ENCODE data around the gene JAKMIP1. TPM values are rescaled to one million over a fixed set of nuclear protein-coding genes. Genes with fewer than 3 reads are reported as not detected.

JAKMIP1 gene
- total RNA-seq, 1 experiment from 2014 or later: not detected

DNA sequence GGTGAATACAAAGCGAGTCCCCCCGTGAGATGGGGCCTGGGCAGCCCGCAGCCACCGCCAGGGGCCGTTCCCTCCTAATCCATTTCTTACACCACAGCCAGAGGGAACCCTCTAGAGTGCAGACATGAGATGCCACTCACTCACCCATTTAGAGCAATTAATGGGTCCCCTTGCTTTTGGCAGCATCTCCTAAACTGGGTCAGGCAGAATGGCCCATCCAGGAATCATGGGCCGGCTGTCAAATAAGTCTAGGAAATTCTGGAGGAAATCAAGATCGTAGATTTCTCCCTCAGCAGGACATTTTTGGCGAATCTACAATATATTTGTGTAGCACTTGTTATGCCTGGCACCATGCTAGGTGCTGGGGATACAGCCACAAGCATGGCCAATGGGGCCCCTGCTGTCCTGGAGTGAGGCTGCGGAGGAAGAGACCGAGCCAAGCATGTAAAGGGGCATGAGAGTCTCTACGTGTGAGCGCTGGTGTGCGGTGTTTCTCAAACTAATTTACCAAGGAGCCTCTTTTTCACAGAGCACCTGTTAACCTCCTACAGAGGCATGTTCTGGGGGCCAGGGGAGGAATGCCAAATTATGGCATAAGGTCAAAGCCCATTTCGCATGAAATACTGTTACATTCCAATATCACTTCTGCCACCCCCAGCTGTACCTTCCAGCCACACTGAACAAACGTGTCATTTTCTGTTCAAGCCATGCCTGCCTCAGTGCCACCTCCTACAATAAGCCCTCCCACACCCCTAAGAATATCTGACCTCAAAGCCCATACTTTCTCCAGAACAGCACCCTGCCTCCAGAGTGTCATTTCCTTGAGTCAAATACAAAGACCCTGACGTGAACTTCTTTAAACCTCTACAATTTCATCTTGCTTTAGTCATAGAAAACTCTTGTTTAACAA lies 28.1 kb upstream of the JAKMIP1 start:
- BruUV-seq (replicated peaks): no TSS peak
- no peak for DNase-seq (ENCODE audit: unreplicated experiment)
- Mint-ChIP-seq H3K27ac (ENCODE audit: low read depth, unreplicated experiment) (no peak overlapping the region), H3K36me3 (ENCODE audit: insufficient read depth, unreplicated experiment) (peaks cover 4% of the 10 kb centered on the region), H3K9me3 (ENCODE audit: unreplicated experiment) (no peaks in the 10 kb centered on the region), H3K4me3 (ENCODE audit: unreplicated experiment) (no peak overlapping the region), H3K4me1 (ENCODE audit: insufficient read depth, unreplicated experiment) (no peaks in the 10 kb centered on the region), H3K27me3 (ENCODE audit: insufficient read depth, unreplicated experiment) (no peaks in the 10 kb centered on the region)
- POLR2A ChIA-PET: interaction anchor here (0.6 kb wide), 1 partner anchor 97 kb away, joined by 3 read pairs; no protein-coding TSS in a partner anchor
- TF ChIP-seq, protein P1, sequence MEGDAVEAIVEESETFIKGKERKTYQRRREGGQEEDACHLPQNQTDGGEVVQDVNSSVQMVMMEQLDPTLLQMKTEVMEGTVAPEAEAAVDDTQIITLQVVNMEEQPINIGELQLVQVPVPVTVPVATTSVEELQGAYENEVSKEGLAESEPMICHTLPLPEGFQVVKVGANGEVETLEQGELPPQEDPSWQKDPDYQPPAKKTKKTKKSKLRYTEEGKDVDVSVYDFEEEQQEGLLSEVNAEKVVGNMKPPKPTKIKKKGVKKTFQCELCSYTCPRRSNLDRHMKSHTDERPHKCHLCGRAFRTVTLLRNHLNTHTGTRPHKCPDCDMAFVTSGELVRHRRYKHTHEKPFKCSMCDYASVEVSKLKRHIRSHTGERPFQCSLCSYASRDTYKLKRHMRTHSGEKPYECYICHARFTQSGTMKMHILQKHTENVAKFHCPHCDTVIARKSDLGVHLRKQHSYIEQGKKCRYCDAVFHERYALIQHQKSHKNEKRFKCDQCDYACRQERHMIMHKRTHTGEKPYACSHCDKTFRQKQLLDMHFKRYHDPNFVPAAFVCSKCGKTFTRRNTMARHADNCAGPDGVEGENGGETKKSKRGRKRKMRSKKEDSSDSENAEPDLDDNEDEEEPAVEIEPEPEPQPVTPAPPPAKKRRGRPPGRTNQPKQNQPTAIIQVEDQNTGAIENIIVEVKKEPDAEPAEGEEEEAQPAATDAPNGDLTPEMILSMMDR (IDR thresholded peaks at IDR 0.05; ENCODE audit: unreplicated experiment): no peak
- CTCF ChIA-PET: interaction anchor here (1.3 kb wide), 1 partner anchor 38 kb away, joined by 3 read pairs; no protein-coding TSS in a partner anchor
- intact Hi-C loops (cut with micrococcal nuclease): no loop called here

DNA sequence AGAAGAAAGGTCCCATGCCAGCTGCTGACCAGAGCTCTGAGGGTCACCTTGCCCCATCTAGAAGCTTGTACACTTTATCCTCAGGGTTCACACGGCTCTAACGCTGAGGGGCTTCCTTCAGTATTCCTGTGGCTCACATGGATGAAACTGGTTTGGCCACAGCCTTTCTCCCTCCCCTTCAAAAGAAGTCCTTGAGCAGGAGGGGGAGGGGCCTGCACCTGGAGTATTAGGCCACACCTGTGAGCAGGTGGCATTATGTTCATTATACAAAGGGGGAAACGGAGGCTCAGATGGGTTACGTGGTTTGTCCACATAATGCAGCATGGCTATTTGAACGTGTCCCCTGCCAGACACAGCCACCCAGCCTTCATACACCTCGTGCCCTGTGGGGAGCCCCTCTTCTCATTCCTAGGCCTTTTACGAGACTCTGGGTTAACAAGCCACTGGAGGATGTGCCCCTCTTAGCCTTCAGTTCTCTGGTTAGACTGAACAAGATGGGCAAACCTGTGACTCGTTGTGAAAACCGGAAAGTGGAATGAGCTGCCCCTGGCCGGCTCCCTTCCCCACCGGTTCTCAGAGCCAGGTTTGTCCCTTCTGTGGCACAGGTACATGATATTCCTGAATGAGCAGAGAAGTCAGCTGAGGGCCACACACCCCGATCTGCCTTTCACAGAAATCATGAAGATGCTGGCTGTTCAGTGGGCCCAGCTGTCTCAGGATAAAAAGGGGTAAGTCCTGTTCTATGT lies 27.2 kb upstream of the JAKMIP1 start:
- no TSS peak for BruUV-seq (replicated peaks)
- intact Hi-C loops (cut with micrococcal nuclease): no loop called here
- Mint-ChIP-seq H3K9me3 (ENCODE audit: unreplicated experiment) (no peaks in the 10 kb centered on the region), H3K4me3 (ENCODE audit: unreplicated experiment) (no peak overlapping the region), H3K36me3 (ENCODE audit: insufficient read depth, unreplicated experiment) (peaks cover 4% of the 10 kb centered on the region), H3K27ac (ENCODE audit: low read depth, unreplicated experiment) (no peak overlapping the region), H3K27me3 (ENCODE audit: insufficient read depth, unreplicated experiment) (no peaks in the 10 kb centered on the region), H3K4me1 (ENCODE audit: insufficient read depth, unreplicated experiment) (no peaks in the 10 kb centered on the region)
- ChIA-PET POLR2A (no interaction called here), CTCF (no interaction called here)
- DNase-seq (ENCODE audit: unreplicated experiment): no peak
- TF ChIP-seq, protein P1 (IDR thresholded peaks at IDR 0.05; ENCODE audit: unreplicated experiment): no peak

DNA sequence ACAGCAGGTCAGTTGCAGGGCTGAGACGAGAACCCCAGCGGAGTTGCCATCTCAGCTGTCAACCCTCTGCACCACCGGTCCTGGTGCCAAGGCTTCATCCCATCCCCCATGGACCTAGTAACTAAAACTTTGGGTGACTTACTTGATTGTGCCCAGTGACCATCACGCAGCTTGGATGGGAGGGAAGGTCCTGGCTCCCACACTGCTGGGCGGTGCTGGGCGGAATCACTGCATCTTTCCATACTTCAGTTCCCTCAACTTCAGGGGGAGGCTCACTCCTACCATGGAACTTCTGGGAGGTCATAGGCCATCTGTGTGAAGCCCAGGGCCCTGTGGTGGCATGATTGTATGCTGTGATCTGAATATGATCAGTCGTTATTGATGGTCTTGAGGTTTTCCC lies 26.2 kb upstream of the JAKMIP1 start:
- peaks cover 4% of the 10 kb centered on the region for H3K36me3 Mint-ChIP-seq (ENCODE audit: insufficient read depth, unreplicated experiment)
- no peaks in the 10 kb centered on the region for H3K4me1 Mint-ChIP-seq (ENCODE audit: insufficient read depth, unreplicated experiment)
- H3K27ac Mint-ChIP-seq (ENCODE audit: low read depth, unreplicated experiment): no peak overlapping the region
- BruUV-seq (replicated peaks): no TSS peak
- H3K9me3 Mint-ChIP-seq (ENCODE audit: unreplicated experiment): no peaks in the 10 kb centered on the region
- intact Hi-C loops (cut with micrococcal nuclease): no loop called here
- H3K4me3 Mint-ChIP-seq (ENCODE audit: unreplicated experiment): no peak overlapping the region
- ChIA-PET CTCF (interaction anchor here (0.9 kb wide), 1 partner anchor 23 kb away, joined by 3 read pairs; no protein-coding TSS in a partner anchor), POLR2A (no interaction called here)
- H3K27me3 Mint-ChIP-seq (ENCODE audit: insufficient read depth, unreplicated experiment): no peaks in the 10 kb centered on the region
- DNase-seq (ENCODE audit: unreplicated experiment): no peak
- TF ChIP-seq, protein P1 (IDR thresholded peaks at IDR 0.05; ENCODE audit: unreplicated experiment): no peak

DNA sequence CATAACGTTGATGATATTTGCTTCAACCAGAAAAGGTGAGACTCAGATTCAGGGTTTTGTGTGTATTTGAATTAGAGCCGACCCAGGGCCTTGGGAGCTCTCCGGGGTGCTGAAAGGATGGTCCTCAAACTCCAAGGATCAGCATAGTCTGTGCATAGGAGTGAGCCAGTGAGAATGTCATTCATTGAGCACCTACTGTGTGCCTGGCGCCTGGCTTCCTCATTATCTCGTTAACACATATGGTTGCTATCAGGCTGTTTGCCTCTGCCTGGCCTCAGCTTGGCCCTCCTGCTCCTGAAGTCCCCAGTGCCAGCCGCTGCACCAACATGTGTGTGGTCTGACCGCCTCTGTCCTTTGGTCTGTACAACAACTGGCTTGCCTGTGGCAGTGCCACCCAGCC lies 25.1 kb upstream of the JAKMIP1 start:
- intact Hi-C loops (cut with micrococcal nuclease): no loop called here
- TF ChIP-seq, protein P1 (IDR thresholded peaks at IDR 0.05; ENCODE audit: unreplicated experiment): no peak
- no TSS peak for BruUV-seq (replicated peaks)
- ChIA-PET CTCF (interaction anchor here (0.6 to 1.0 kb wide), 3 partner anchors 321 to 413 kb away, joined by 3 to 4 read pairs (median 3); no protein-coding TSS in a partner anchor), POLR2A (no interaction called here)
- Mint-ChIP-seq H3K36me3 (ENCODE audit: insufficient read depth, unreplicated experiment) (peaks cover 4% of the 10 kb centered on the region), H3K27me3 (ENCODE audit: insufficient read depth, unreplicated experiment) (no peaks in the 10 kb centered on the region), H3K27ac (ENCODE audit: low read depth, unreplicated experiment) (no peak overlapping the region), H3K9me3 (ENCODE audit: unreplicated experiment) (no peaks in the 10 kb centered on the region), H3K4me3 (ENCODE audit: unreplicated experiment) (no peak overlapping the region), H3K4me1 (ENCODE audit: insufficient read depth, unreplicated experiment) (no peaks in the 10 kb centered on the region)
- DNase-seq (ENCODE audit: unreplicated experiment): peak; percentile 58
